ENCODE measurements around the gene SEPHS2.

The SEPHS2 gene

DNA sequence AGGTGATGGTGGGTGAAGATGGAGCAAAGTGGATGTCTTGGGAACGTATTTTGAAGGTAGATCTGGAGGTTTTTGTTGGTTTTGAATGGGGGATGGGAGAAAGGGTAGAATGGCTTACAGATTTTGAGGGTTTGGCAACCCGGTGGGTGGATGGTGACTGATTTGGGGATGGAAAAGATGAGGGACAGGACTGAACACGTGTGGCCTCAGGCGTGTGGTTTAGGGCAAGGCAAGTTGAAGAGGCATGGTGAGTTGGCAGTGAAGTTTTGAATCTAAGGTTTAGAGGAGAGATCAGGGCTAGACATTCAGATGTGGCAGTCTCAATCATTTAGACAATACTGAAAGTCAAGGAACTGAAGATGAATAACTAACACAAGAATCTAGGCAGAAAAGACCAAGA, 10.8 kb downstream of the SEPHS2 start:
- peaks cover 8% of the 10 kb centered on the region for H3K4me1 ChIP-seq
- H3K4me3 ChIP-seq = no peak overlapping the region
- TF ChIP-seq Cebpa-rat (IDR thresholded peaks at IDR 0.05) = no peak
- no peak overlapping the region for H3K4me2 ChIP-seq
- H3K27me3 ChIP-seq = no peaks in the 10 kb centered on the region
- H3K36me3 ChIP-seq = no peaks in the 10 kb centered on the region
- H3K9ac ChIP-seq = no peak overlapping the region
- H3K9me3 ChIP-seq = no peaks in the 10 kb centered on the region
- H4K20me1 ChIP-seq = no peaks in the 10 kb centered on the region
- H3K27ac ChIP-seq = no peak overlapping the region

DNA sequence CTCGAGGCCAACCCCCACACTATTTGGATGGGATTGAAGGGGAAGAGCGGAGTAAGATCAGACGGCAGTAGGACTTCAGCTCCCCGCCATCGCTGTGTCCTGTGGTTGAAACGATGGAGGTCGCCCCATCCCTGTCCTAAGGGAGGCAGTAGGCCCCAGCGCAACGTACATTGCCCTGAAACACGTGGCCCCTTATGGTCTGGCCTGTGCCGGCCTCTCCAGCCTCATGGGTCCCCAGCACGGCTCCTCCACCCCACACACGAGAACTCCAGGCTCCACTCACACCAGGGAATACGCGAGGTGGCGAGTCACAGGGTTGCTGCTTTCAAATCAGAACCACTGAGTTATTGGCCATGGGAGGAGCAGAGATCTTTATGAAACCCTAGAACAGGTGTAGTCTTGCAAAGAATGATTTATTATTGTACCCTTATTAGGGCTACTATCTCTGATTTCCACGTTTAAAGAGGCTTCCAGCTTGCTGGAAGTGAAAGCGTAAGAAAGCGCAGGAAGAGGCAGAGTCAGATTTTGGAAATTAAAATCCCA, 15.2 kb downstream of the SEPHS2 start:
- peak overlapping the region; percentile 49; the same call in 1 of the 2 replicates for H3K9ac ChIP-seq
- peak overlapping the region; percentile 74 for H3K4me3 ChIP-seq

DNA sequence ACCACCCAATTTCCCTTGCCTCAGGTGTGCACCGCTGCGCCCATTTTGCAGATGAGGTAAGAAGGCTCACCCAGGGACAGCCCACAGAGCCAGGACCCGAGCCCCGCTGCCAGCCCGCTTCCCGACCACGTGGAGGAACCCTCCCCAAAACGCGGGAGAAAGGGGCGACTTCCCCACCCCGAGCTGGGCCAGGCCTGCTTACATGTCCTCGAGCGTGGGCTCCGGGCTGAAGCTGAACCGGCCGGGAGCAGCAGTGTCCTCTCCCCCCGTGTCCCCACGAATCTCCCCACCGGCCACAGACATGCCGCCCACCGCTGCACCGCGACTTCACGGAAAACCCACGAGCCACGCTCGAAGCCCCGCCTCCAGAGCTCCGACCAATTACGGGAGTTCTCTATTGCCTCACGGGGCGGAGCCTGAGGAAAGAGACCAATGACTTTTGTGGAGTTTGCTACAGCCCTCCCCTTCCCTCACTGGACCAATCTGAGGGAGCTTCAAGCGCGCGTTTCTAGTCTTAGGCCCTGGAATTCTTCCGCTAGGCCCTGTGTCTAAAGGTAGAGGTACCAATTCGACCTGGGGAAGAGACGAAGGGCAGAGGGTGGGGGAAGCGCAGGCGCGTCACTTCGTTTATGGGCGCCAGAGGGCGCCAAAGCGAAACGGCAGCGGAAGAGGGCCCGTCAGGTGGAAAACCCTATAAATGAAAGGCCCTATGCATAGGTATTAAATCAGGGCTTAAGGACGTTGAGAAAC, 15.8 kb downstream of the SEPHS2 start, which contains the start of gene DCTPP1:
Gene DCTPP1 (minus strand): TSS at position 353 of the 750 bp plus-strand sequence. CDS start 50 bp downstream, at position 303.
- peak within 1 kb of the TSS; percentile 74 for H3K4me3 ChIP-seq
- H3K36me3 ChIP-seq = peaks cover 39% of the 10 kb centered on the region
- H3K4me1 ChIP-seq = peaks cover 31% of the 10 kb centered on the region
- TF ChIP-seq Cebpa-rat (IDR thresholded peaks at IDR 0.05) = peak; percentile 34; the same call in 1 of the 2 replicates
- peak within 1 kb of the TSS; percentile 79 for H3K9ac ChIP-seq
- H3K4me2 ChIP-seq = peak within 1 kb of the TSS; percentile 95
- H3K27me3 ChIP-seq = no peaks in the 10 kb centered on the region
- H3K9me3 ChIP-seq = no peaks in the 10 kb centered on the region
- H3K27ac ChIP-seq = peak within 1 kb of the TSS; percentile 76
- H4K20me1 ChIP-seq = peaks cover 28% of the 10 kb centered on the region

More for the DNA sequence above, 15.2 kb downstream of the SEPHS2 start:
- H4K20me1 ChIP-seq = peaks cover 21% of the 10 kb centered on the region
- peaks cover 33% of the 10 kb centered on the region for H3K36me3 ChIP-seq
- peak overlapping the region; percentile 69 for H3K27ac ChIP-seq
- no peaks in the 10 kb centered on the region for H3K9me3 ChIP-seq
- TF ChIP-seq Cebpa-rat (IDR thresholded peaks at IDR 0.05) = no peak
- peaks cover 31% of the 10 kb centered on the region for H3K4me1 ChIP-seq
- H3K27me3 ChIP-seq = no peaks in the 10 kb centered on the region
- H3K4me2 ChIP-seq = peak overlapping the region; percentile 72

DNA sequence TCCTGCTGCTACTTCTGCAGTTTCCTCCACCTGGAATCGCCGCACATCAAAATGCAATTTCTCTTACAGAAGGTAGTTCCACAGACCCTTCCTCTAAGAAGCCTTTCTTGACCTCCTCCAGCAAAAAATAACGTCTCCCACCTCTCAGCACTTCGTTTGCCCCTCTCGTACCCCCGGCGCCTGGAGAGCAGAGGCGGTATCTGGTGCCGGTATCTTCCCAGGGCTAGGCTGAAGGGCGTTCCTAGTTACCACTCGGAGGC, 16.3 kb downstream of the SEPHS2 start:
- H3K27ac ChIP-seq = peak overlapping the region; percentile 76

DNA sequence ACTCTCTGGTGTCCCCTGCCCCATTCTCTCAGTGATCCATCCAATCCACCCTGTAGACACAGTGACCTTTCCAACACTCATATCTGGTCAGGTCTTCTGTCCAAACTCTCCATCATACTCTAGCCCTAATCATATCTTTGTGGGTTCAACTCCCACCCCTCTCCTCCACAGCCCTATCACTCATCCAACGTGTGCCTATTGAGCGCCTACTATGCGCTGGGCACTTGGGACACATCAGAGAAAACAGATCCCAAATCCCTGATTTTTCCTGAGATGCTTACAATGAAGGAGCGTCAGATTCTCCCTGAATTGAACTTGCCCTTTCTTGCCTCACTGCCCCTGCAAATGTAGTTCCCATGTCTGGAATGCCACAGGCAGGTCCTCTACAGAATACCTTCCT, 17.6 kb downstream of the SEPHS2 start:
- Histone ChIP-seq H3K27ac (no peak overlapping the region), H3K9ac (peak overlapping the region; percentile 79; the same call in 1 of the 2 replicates), H3K4me1 (peaks cover 31% of the 10 kb centered on the region), H3K4me3 (peak overlapping the region; percentile 74), H4K20me1 (peaks cover 42% of the 10 kb centered on the region), H3K27me3 (no peaks in the 10 kb centered on the region), H3K9me3 (no peaks in the 10 kb centered on the region), H3K36me3 (peaks cover 57% of the 10 kb centered on the region), H3K4me2 (peak overlapping the region; percentile 95)
- TF ChIP-seq Cebpa-rat (IDR thresholded peaks at IDR 0.05) = no peak

More for the DNA sequence above, 16.3 kb downstream of the SEPHS2 start:
- Histone ChIP-seq H3K4me2 (peak overlapping the region; percentile 95), H3K4me1 (peaks cover 31% of the 10 kb centered on the region), H3K9me3 (no peaks in the 10 kb centered on the region), H3K27me3 (no peaks in the 10 kb centered on the region), H3K36me3 (peaks cover 44% of the 10 kb centered on the region), H3K9ac (peak overlapping the region; percentile 79), H3K4me3 (peak overlapping the region; percentile 74), H4K20me1 (peaks cover 33% of the 10 kb centered on the region)
- no peak for TF ChIP-seq Cebpa-rat (IDR thresholded peaks at IDR 0.05)

DNA sequence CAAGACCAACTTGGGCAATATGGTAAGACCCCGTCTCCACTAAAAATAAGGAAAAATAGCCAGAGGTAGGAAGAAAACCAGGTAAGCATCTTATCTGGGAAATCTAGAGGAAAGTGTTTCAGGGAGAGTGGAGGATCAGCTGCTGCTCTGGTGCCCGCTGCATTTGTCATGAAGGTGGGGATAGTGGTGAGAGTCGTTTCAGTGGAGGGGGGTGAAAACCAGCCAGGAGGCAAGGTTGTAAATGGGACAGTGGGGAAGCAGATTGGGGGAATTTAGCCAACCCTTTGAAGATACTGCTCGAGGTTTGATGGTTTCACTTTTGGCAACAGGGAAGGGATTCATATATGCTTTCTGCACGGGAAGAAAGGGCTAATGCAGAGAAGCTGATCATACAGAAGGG, 24.7 kb downstream of the SEPHS2 start:
- Histone ChIP-seq H3K4me1 (peaks cover 24% of the 10 kb centered on the region), H3K36me3 (peaks cover 83% of the 10 kb centered on the region), H3K9ac (no peak overlapping the region), H3K27ac (no peak overlapping the region), H3K4me2 (no peak overlapping the region), H3K9me3 (no peaks in the 10 kb centered on the region), H3K4me3 (no peak overlapping the region), H4K20me1 (peaks cover 83% of the 10 kb centered on the region), H3K27me3 (no peaks in the 10 kb centered on the region)
- TF ChIP-seq Cebpa-rat (IDR thresholded peaks at IDR 0.05) = no peak

DNA sequence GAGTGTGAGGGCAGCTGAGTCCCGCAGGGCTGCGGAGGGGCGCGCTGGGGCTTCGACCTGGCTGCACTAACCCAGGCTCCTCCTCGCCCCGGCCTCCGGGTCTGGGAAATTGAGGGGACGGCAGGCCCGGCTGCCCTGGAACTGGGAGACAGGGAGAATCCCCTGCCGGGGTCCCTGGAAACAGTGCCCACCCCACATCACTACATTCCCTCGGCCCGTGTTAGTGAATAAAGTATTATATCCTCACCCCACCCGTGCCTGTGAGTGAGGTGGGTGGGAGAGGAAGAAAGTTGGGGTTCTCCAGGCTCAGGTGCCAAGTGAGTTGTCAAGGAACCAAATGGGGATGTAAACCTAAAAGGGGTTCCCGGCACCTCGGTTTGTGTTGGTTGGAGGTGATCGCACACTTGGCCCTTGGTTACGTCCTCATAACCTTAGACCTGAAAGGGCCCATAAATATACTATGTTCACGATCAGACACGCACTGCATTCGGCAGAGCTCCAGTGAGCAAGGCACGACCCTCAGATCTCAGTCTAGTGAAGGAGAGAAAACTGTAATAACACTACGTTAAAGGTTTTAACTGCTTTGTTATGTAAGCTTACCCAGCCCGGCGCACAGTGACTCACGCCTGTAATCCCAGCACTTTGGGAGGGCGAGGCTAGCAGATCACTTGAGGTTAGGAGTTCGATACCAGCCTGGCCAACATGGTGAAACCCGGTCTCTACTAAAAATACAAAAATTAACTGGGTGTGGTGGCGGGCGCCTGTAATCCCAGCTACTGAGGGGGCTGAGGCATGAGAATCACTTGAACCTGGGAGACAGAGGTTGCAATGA, 27.1 kb downstream of the SEPHS2 start:
- peaks cover 80% of the 10 kb centered on the region for H3K36me3 ChIP-seq
- peak overlapping the region; percentile 70 for H3K4me3 ChIP-seq
- H4K20me1 ChIP-seq = peaks cover 81% of the 10 kb centered on the region
- H3K4me2 ChIP-seq = peak overlapping the region; percentile 91
- peaks cover 38% of the 10 kb centered on the region for H3K4me1 ChIP-seq
- no peaks in the 10 kb centered on the region for H3K27me3 ChIP-seq
- H3K9ac ChIP-seq = peak overlapping the region; percentile 77
- no peak for TF ChIP-seq Cebpa-rat (IDR thresholded peaks at IDR 0.05)
- H3K27ac ChIP-seq = peak overlapping the region; percentile 81
- H3K9me3 ChIP-seq = no peaks in the 10 kb centered on the region

DNA sequence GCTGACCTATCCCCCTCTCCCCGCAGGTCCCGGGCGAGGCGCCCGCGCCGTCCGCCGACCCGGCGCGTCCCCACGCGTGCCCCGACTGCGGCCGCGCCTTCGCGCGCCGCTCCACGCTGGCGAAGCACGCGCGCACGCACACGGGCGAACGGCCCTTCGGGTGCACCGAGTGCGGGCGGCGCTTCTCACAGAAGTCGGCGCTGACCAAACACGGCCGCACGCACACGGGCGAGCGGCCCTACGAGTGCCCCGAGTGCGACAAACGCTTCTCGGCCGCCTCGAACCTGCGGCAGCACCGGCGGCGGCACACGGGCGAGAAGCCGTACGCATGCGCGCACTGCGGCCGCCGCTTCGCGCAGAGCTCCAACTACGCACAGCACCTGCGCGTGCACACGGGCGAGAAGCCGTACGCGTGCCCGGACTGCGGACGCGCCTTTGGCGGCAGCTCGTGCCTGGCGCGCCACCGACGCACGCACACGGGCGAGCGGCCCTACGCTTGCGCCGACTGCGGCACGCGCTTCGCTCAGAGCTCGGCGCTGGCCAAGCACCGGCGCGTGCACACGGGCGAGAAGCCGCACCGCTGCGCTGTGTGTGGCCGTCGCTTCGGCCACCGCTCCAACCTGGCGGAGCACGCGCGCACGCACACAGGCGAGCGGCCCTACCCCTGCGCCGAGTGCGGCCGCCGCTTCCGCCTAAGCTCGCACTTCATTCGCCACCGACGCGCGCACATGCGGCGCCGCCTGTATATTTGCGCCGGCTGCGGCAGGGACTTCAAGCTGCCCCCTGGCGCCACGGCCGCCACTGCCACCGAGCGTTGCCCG, 27.9 kb downstream of the SEPHS2 start:
- Histone ChIP-seq H4K20me1 (peaks cover 88% of the 10 kb centered on the region), H3K9me3 (no peaks in the 10 kb centered on the region), H3K9ac (peak overlapping the region; percentile 77), H3K4me3 (peak overlapping the region; percentile 70), H3K4me1 (peaks cover 46% of the 10 kb centered on the region), H3K4me2 (peak overlapping the region; percentile 91), H3K36me3 (peaks cover 80% of the 10 kb centered on the region), H3K27ac (peak overlapping the region; percentile 81), H3K27me3 (no peaks in the 10 kb centered on the region)
- no peak for TF ChIP-seq Cebpa-rat (IDR thresholded peaks at IDR 0.05)
